KG1 (cell line): ENCODE results near the gene SURF2.
A peak's percentile ranks its signal among the peaks of the same experiment; 100 is the strongest.

Experiments
- DNase-seq: peaks from one replicate; lab custom pipeline; 2025; lab: John Stamatoyannopoulos, UW

Gene SURF2

GRCh38 chr9:133335924-133336811 is 20.2 kb upstream of the SURF2 start, which contains the start of gene SURF6:
TSS of gene SURF6 (minus strand) at chr9:133336188. CDS start at chr9:133336132, 56 bp downstream.
- peak; percentile 91 for DNase-seq

GRCh38 chr9:133339641-133340040 is 16.7 kb upstream of the SURF2 start:
- DNase-seq = no peak

- no peak for DNase-seq
These were observed 16.1 kb upstream of the SURF2 start for GRCh38 chr9:133340256-133340655.

GRCh38 chr9:133340916-133341315 is 15.4 kb upstream of the SURF2 start:
- no peak for DNase-seq

GRCh38 chr9:133341369-133342068 is 14.8 kb upstream of the SURF2 start:
- peak; percentile 32 for DNase-seq

GRCh38 chr9:133342069-133342406 is 14.3 kb upstream of the SURF2 start:
- DNase-seq = no peak

GRCh38 chr9:133342570-133342969 is 13.8 kb upstream of the SURF2 start:
- no peak for DNase-seq

GRCh38 chr9:133344071-133344470 is 12.3 kb upstream of the SURF2 start:
- no peak for DNase-seq

- DNase-seq = no peak
These were observed 11.4 kb upstream of the SURF2 start for GRCh38 chr9:133344979-133345378.

GRCh38 chr9:133345596-133345995 is 10.8 kb upstream of the SURF2 start:
- DNase-seq = no peak

- no peak for DNase-seq
These were observed 10.1 kb upstream of the SURF2 start for GRCh38 chr9:133346021-133346785.

- DNase-seq = no peak
These were observed 8.8 kb upstream of the SURF2 start for GRCh38 chr9:133347515-133347984.

- DNase-seq = peak; percentile 87
These were observed 8.2 kb upstream of the SURF2 start, which contains the start of the genes MED22 and RPL7A for GRCh38 chr9:133347985-133348717. TSS of gene MED22 (minus strand) at chr9:133348131. CDS start at chr9:133346662, 1,469 bp downstream. TSS of gene RPL7A (plus strand) at chr9:133348218. CDS start at chr9:133348244, 26 bp downstream.

- DNase-seq = no peak
These were observed 7.4 kb upstream of the SURF2 start for GRCh38 chr9:133348718-133349573.

- DNase-seq = no peak
These were observed 6.3 kb upstream of the SURF2 start for GRCh38 chr9:133349965-133350616.

- no peak for DNase-seq
These were observed 4.8 kb upstream of the SURF2 start for GRCh38 chr9:133351526-133351907.

- DNase-seq = no peak
These were observed 4.3 kb upstream of the SURF2 start for GRCh38 chr9:133351908-133352634.

GRCh38 chr9:133352635-133353340 is 3.6 kb upstream of the SURF2 start:
- no peak for DNase-seq

- no peak for DNase-seq
These were observed 2.8 kb upstream of the SURF2 start for GRCh38 chr9:133353548-133353947.
